GM19239 (cell line): ENCODE data around the gene THSD7B.

Experiments used
- DNase-seq: peaks from one replicate; pipeline ENCODE4 v3.0.0; 2011; ENCODE audit warnings: low spot score; ENCODE audit not compliant: insufficient read length
- FAIRE-seq: peaks from 2 replicates; lab custom pipeline; 2011; peaks lifted over from hg19 to GRCh38; lab: Jason Lieb, UNC

The THSD7B gene

GRCh38 chr2:137333386-137334165 is 568.2 kb downstream of the THSD7B start:
- DNase-seq, result no peak
- no peak for FAIRE-seq

GRCh38 chr2:137336067-137336466 is 570.7 kb downstream of the THSD7B start:
- no peak for DNase-seq
- FAIRE-seq, result no peak

GRCh38 chr2:137339051-137339450 is 573.7 kb downstream of the THSD7B start:
- DNase-seq, result no peak
- FAIRE-seq, result no peak

GRCh38 chr2:137345994-137346393 is 580.6 kb downstream of the THSD7B start:
- FAIRE-seq (no peak), DNase-seq (no peak)

GRCh38 chr2:137348301-137348700 is 583.0 kb downstream of the THSD7B start:
- FAIRE-seq (no peak), DNase-seq (no peak)

- no peak for FAIRE-seq
- no peak for DNase-seq
Measured at GRCh38 chr2:137357634-137358033, 592.3 kb downstream of the THSD7B start.

- DNase-seq (no peak), FAIRE-seq (no peak)
Measured at GRCh38 chr2:137367361-137367760, 602.0 kb downstream of the THSD7B start.

- FAIRE-seq (no peak), DNase-seq (no peak)
Measured at GRCh38 chr2:137369106-137369505, 603.8 kb downstream of the THSD7B start.

GRCh38 chr2:137379186-137379585 is 613.8 kb downstream of the THSD7B start:
- no peak for DNase-seq
- no peak for FAIRE-seq

GRCh38 chr2:137380610-137381009 is 615.3 kb downstream of the THSD7B start:
- no peak for DNase-seq
- FAIRE-seq, result no peak

GRCh38 chr2:137381731-137382130 is 616.4 kb downstream of the THSD7B start:
- FAIRE-seq, result no peak

GRCh38 chr2:137383391-137383790 is 618.0 kb downstream of the THSD7B start:
- no peak for DNase-seq
- no peak for FAIRE-seq

More at GRCh38 chr2:137381731-137382130, 616.4 kb downstream of the THSD7B start:
- DNase-seq, result no peak

- DNase-seq (no peak), FAIRE-seq (no peak)
Measured at GRCh38 chr2:137387044-137387443, 621.7 kb downstream of the THSD7B start.

GRCh38 chr2:137405496-137405895 is 640.2 kb downstream of the THSD7B start:
- DNase-seq, result no peak
- FAIRE-seq, result no peak

- DNase-seq, result no peak
- FAIRE-seq, result no peak
Measured at GRCh38 chr2:137411585-137411984, 646.2 kb downstream of the THSD7B start.

- no peak for FAIRE-seq
- DNase-seq, result no peak
Measured at GRCh38 chr2:137420744-137421143, 655.4 kb downstream of the THSD7B start.

GRCh38 chr2:137435162-137435561 is 669.8 kb downstream of the THSD7B start:
- DNase-seq, result no peak
- no peak for FAIRE-seq

GRCh38 chr2:137437386-137437785 is 672.0 kb downstream of the THSD7B start:
- DNase-seq, result no peak
- no peak for FAIRE-seq

- FAIRE-seq (no peak), DNase-seq (no peak)
Measured at GRCh38 chr2:137444970-137445369, 679.6 kb downstream of the THSD7B start.

GRCh38 chr2:137449454-137449853 is 684.1 kb downstream of the THSD7B start:
- no peak for DNase-seq
- no peak for FAIRE-seq

- FAIRE-seq (no peak), DNase-seq (no peak)
Measured at GRCh38 chr2:137454886-137455285, 689.5 kb downstream of the THSD7B start.

GRCh38 chr2:137467246-137467862 is 702.0 kb downstream of the THSD7B start:
- peak; percentile 57 for FAIRE-seq

More at GRCh38 chr2:137467246-137467862, 702.0 kb downstream of the THSD7B start:
- DNase-seq, result peak; percentile 0
